ENCODE data around the gene CAB39. TPM values are rescaled to one million over a fixed set of nuclear protein-coding genes. Genes with fewer than 3 reads are reported as not detected.

Gene CAB39
- total and polyA plus RNA-seq, 2 of the 8 experiments (the other 6 are each of a cell fraction or from before 2014, with no cell fraction given): 16.4 to 50.5 TPM

DNA sequence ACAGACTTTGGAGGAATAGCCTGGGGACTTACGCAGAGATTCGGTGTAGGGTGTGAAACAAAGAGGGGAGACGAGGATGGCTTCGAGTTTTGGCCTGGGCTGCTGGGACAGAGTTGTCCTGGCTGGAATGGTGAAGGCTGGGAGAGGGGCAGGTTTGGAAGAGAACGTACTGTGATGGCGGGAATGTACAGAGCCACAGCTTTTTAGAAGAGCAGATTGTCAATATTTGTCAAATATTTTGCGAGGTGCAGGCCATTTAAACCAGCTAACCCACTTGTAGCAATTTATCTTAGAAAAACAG is 137.7 kb downstream of the CAB39 start (continued):
- TF ChIP-seq CHD7 (IDR thresholded peaks at IDR 0.05; ENCODE audit: insufficient replicate concordance, low read length) (no peak), TAF7 (optimal IDR thresholded peaks at IDR 0.05; ENCODE audit: borderline replicate concordance, low read depth, low read length) (no peak), EP300 (IDR thresholded peaks at IDR 0.05; ENCODE audit: borderline replicate concordance in 1 of 2, low read depth in 2 of 2, low read length in 2 of 2) (no peak), GTF2F1 (IDR thresholded peaks at IDR 0.05; ENCODE audit: borderline replicate concordance, low read depth, low read length) (no peak), SIN3A (conservative IDR thresholded peaks at IDR 0.05 in 1 of 2, IDR thresholded peaks at IDR 0.05 in 1 of 2; ENCODE audit: low read depth in 1 of 2, low read length in 2 of 2) (no peak)

Measured in H1 (cell line).